ENCODE results near the gene TMEM72.

- TF ChIP-seq CTCF (IDR thresholded peaks at IDR 0.05) (no peak), EHMT2 (IDR thresholded peaks at IDR 0.05; ENCODE audit: low read depth) (no peak), POLR2A (IDR thresholded peaks at IDR 0.05; ENCODE audit: low read length) (no peak), MAFK (IDR thresholded peaks at IDR 0.05; ENCODE audit: partially characterized antibody) (no peak), MYC (IDR thresholded peaks at IDR 0.05; ENCODE audit: borderline replicate concordance, low read length) (no peak), HOXA7 (CRISPR knock-in tag; IDR thresholded peaks at IDR 0.05) (no peak), REST (IDR thresholded peaks at IDR 0.05) (no peak), JUN (IDR thresholded peaks at IDR 0.05) (no peak), RAD21 (conservative IDR thresholded peaks at IDR 0.05 in 1 of 2, IDR thresholded peaks at IDR 0.05 in 1 of 2) (no peak), MAX (IDR thresholded peaks at IDR 0.05) (no peak), RCOR1 (IDR thresholded peaks at IDR 0.05; ENCODE audit: low read depth, low read length) (no peak), SREBF2 (IDR thresholded peaks at IDR 0.05) (no peak), HDAC2 (IDR thresholded peaks at IDR 0.05) (no peak)
- TF ChIP-seq, protein P1, sequence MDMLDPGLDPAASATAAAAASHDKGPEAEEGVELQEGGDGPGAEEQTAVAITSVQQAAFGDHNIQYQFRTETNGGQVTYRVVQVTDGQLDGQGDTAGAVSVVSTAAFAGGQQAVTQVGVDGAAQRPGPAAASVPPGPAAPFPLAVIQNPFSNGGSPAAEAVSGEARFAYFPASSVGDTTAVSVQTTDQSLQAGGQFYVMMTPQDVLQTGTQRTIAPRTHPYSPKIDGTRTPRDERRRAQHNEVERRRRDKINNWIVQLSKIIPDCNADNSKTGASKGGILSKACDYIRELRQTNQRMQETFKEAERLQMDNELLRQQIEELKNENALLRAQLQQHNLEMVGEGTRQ (IDR thresholded peaks at IDR 0.05), result no peak
Observed at GRCh38 chr10:44977287-44978212, 66.4 kb downstream of the TMEM72 start.
